Adrenal gland (tissue), 5 donors: ENCODE results near the gene CREB5.

ENCODE experiments used
- CTCF ChIP-seq, 6 experiments: fragments of 450-650 bp in 4 of 6; fragments of 200-600 bp in 2 of 6; sonication (generic) in 1 of 6; IDR thresholded peaks; 1 replicate in 5 of 6; 2 replicates in 1 of 6; pipeline versions ENCODE4 v1.5.1 to v1.8.0; 2016 to 2021; ENCODE audit warnings: antibody characterized with exemption in 6 of 6, mild to moderate bottlenecking in 2 of 6, moderate library complexity in 1 of 6
- POLR2A ChIP-seq, 2 donors: fragments of 450-650 bp; IDR thresholded peaks; one replicate each; pipeline ENCODE4 v1.6.1; 2017; ENCODE audit warnings: antibody characterized with exemption in 2 of 2, mild to moderate bottlenecking in 2 of 2, moderate library complexity in 1 of 2
- donor health status: DM: no; HTN: no; CAD: no.

DNA sequence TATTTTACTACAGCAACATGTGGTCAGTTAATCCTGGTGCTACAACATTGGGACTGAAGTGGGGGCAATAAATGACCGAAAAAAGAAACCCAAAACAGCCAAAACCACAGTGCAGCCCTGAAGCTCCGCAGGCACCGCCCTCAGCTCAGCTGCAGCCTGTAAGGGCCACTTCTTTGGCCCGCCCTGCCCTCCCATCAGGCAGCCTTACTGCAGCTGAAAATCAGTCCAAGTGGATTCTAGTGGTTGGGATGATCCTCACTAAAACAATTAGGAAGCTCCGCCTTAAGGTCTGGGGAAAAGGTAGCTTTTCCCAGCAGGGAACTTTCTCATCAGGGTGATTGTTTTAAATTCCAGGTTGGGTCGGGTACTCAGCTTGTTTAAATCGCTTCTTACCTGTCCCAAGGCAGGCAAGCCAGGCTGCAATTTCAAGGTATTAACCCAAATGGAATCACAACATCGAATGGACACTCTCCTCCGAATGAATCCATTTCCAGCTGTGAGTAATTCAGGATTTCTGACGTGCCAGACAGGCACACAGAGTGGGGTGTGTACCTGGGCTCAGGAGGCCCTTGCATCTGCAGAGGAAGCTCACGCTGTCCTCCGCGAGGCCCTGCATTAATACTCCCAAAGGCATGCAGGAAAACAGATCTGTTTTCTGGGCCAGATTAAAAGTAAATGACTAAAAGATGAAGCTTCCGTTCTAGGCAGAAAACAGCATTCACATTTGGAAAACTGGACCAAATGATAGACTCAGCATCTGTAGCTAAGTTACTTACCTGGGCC lies 104.3 kb downstream of the CREB5 start:
- TF ChIP-seq CTCF (IDR thresholded peaks at IDR 0.05) (no peak), POLR2A (IDR thresholded peaks at IDR 0.05) (no peak)
